OCI-LY7 (cell line): ENCODE data around the gene TPSD1.

ENCODE experiments used
- CTCF ChIP-seq: fragments of 200-600 bp; sonication (generic); conservative IDR thresholded peaks from 2 replicates; pipeline ENCODE4 v1.5.1; 2014; ENCODE audit warnings: mild to moderate bottlenecking, antibody characterized with exemption, low read length, moderate library complexity, mixed read lengths
- EZH2phosphoT487 ChIP-seq: fragments of 200-600 bp; sonication (generic); IDR thresholded peaks from 2 replicates; pipeline ENCODE4 v1.6.1; 2018; ENCODE audit warnings: low read depth, borderline replicate concordance, mild to moderate bottlenecking, mixed run types, antibody characterized with exemption, low read length, moderate library complexity, mixed read lengths

- no peak for TF ChIP-seq CTCF
- no peak for TF ChIP-seq EZH2phosphoT487
Observed at GRCh38 chr16:1301562-1301961, 45.7 kb downstream of the TPSD1 start.
